Hepatocyte (in vitro differentiated cells): ENCODE results near the gene TXNDC5.

Experiments used
- CTCF ChIP-seq: fragments of 200-600 bp; sonication (generic); IDR thresholded peaks from 2 replicates; pipeline ENCODE4 v1.5.1; 2016; ENCODE audit warnings: antibody characterized with exemption, mild to moderate bottlenecking; ENCODE audit not compliant: poor library complexity
- EZH2 ChIP-seq: fragments of 200-600 bp; sonication (generic); IDR thresholded peaks from 2 replicates; pipeline ENCODE4 v1.6.1; 2016; ENCODE audit warnings: antibody characterized with exemption, mild to moderate bottlenecking, borderline replicate concordance
- EZH2phosphoT487 ChIP-seq: fragments of 200-600 bp; sonication (generic); IDR thresholded peaks from one replicate; pipeline ENCODE4 v1.6.1; 2018; ENCODE audit warnings: antibody characterized with exemption, mild to moderate bottlenecking, low read depth, moderate library complexity; ENCODE audit not compliant: unreplicated experiment, severe bottlenecking

- TF ChIP-seq CTCF (no peak), EZH2phosphoT487 (no peak), EZH2 (no peak)
Observed at GRCh38 chr6:7960141-7960540, 49.6 kb upstream of the TXNDC5 start.
